GM18517 (cell line): ENCODE results near the gene KRTAP4-7.
"Not testable (repeated sequence)": the region's sequence is repeated elsewhere in the genome, so short reads cannot be mapped to it uniquely, and the experiment has no call there.

ENCODE experiments used
- ATAC-seq: cut with Tn5 transposase; IDR thresholded peaks from one replicate; pipeline ENCODE4 v1.9.1; 2021; ENCODE audit warnings: mild to moderate bottlenecking, moderate library complexity; ENCODE audit not compliant: unreplicated experiment

The KRTAP4-7 gene

GRCh38 chr17:41084100-41084856 lies at the start of gene KRTAP4-7:
Gene KRTAP4-7, plus strand, starts transcription at chr17:41084150. Its CDS starts 57 bp downstream, at chr17:41084207.
- not testable (repeated sequence) for ATAC-seq

- ATAC-seq = not testable (repeated sequence)
Observed at GRCh38 chr17:41034346-41034935, 49.5 kb upstream of the KRTAP4-7 start, which contains the start of gene KRTAP1-3. Gene KRTAP1-3, minus strand, starts transcription at chr17:41034874. Its CDS starts 53 bp downstream, at chr17:41034821.

- ATAC-seq = no peak
Observed at GRCh38 chr17:41037853-41038350, 46.0 kb upstream of the KRTAP4-7 start.

- not testable (repeated sequence) for ATAC-seq
Observed at GRCh38 chr17:41040783-41041571, 43.0 kb upstream of the KRTAP4-7 start, which contains the start of gene KRTAP1-1. Gene KRTAP1-1, minus strand, starts transcription at chr17:41041450. Its CDS starts 53 bp downstream, at chr17:41041397.

GRCh38 chr17:41042953-41043352 lies 41.0 kb upstream of the KRTAP4-7 start:
- ATAC-seq = no peak

- ATAC-seq = not testable (repeated sequence)
Observed at GRCh38 chr17:41046735-41047465, 37.0 kb upstream of the KRTAP4-7 start, which contains the start of gene KRTAP2-1. Gene KRTAP2-1, minus strand, starts transcription at chr17:41047316. Its CDS starts 49 bp downstream, at chr17:41047267.

- no peak for ATAC-seq
Observed at GRCh38 chr17:41048441-41048840, 35.5 kb upstream of the KRTAP4-7 start.

GRCh38 chr17:41049110-41049509 lies 34.8 kb upstream of the KRTAP4-7 start:
- ATAC-seq = no peak

GRCh38 chr17:41052566-41052965 lies 31.4 kb upstream of the KRTAP4-7 start:
- ATAC-seq = no peak

- no peak for ATAC-seq
Observed at GRCh38 chr17:41054025-41054424, 29.9 kb upstream of the KRTAP4-7 start.

GRCh38 chr17:41054556-41054955 lies 29.4 kb upstream of the KRTAP4-7 start:
- not testable (repeated sequence) for ATAC-seq

- not testable (repeated sequence) for ATAC-seq
Observed at GRCh38 chr17:41055130-41055529, 28.8 kb upstream of the KRTAP4-7 start, which contains the start of gene KRTAP2-2. Gene KRTAP2-2, minus strand, starts transcription at chr17:41055230. Its CDS starts 19 bp downstream, at chr17:41055211.

- no peak for ATAC-seq
Observed at GRCh38 chr17:41057547-41057946, 26.4 kb upstream of the KRTAP4-7 start.

GRCh38 chr17:41058741-41059140 lies 25.2 kb upstream of the KRTAP4-7 start:
- ATAC-seq = no peak

- ATAC-seq = not testable (repeated sequence)
Observed at GRCh38 chr17:41059276-41060051, 24.5 kb upstream of the KRTAP4-7 start.

GRCh38 chr17:41060052-41060604 lies 23.8 kb upstream of the KRTAP4-7 start, which contains the start of gene KRTAP2-3:
Gene KRTAP2-3, minus strand, starts transcription at chr17:41060114. Its CDS starts 64 bp downstream, at chr17:41060050.
- ATAC-seq = no peak

- no peak for ATAC-seq
Observed at GRCh38 chr17:41061964-41062363, 22.0 kb upstream of the KRTAP4-7 start.

GRCh38 chr17:41063449-41063848 lies 20.5 kb upstream of the KRTAP4-7 start:
- ATAC-seq = no peak

- ATAC-seq = no peak
Observed at GRCh38 chr17:41064301-41064700, 19.6 kb upstream of the KRTAP4-7 start.
